Endodermal cell (in vitro differentiated cells): ENCODE results near the gene MMP28. TPM values are rescaled to one million over a fixed set of nuclear protein-coding genes. Genes with fewer than 3 reads are reported as not detected.

ENCODE experiments used
- DNase-seq: peaks from one replicate; pipeline ENCODE4 v3.0.0-alpha.2; 2017
- H3K27ac ChIP-seq: 2 replicates; pipeline ENCODE4 v1.5.1; 2013; ENCODE audit warnings: mild to moderate bottlenecking, low read depth, low read length, moderate library complexity
- H3K27me3 ChIP-seq: 2 replicates; pipeline ENCODE4 v1.6.1; 2013; ENCODE audit warnings: mild to moderate bottlenecking, low read length, moderate library complexity; ENCODE audit not compliant: insufficient read depth, control insufficient read depth, poor library complexity, severe bottlenecking
- H3K36me3 ChIP-seq: 2 replicates; pipeline ENCODE4 v1.7.0; 2013; ENCODE audit warnings: mild to moderate bottlenecking, low read length, moderate library complexity; ENCODE audit not compliant: control insufficient read depth, insufficient read depth
- H3K4me1 ChIP-seq: one replicate; pipeline ENCODE4 v1.7.0; 2013; ENCODE audit warnings: low read length; ENCODE audit not compliant: control insufficient read depth, insufficient read depth
- H3K4me3 ChIP-seq: 2 replicates; pipeline ENCODE4 v1.5.1; 2013; ENCODE audit warnings: mild to moderate bottlenecking, low read length, moderate library complexity
- H3K9ac ChIP-seq: 2 replicates; pipeline ENCODE4 v1.6.1; 2013; ENCODE audit warnings: mild to moderate bottlenecking, low read length, moderate library complexity; ENCODE audit not compliant: poor library complexity, severe bottlenecking; ENCODE audit errors: extremely low read depth
- H3K9me3 ChIP-seq: 2 replicates; pipeline ENCODE4 v1.6.1; 2013; ENCODE audit warnings: mild to moderate bottlenecking, low read length, moderate library complexity; ENCODE audit not compliant: control insufficient read depth
- H3K27ac Mint-ChIP-seq: 2 replicates; pipeline ENCODE4 v1.8.0; 2020; ENCODE audit warnings: mixed read lengths
- H3K27me3 Mint-ChIP-seq: 2 replicates; pipeline ENCODE4 v1.8.0; 2021; ENCODE audit warnings: mild to moderate bottlenecking, mixed read lengths; ENCODE audit not compliant: insufficient read depth
- H3K36me3 Mint-ChIP-seq: 2 replicates; pipeline ENCODE4 v1.8.0; 2020; ENCODE audit warnings: low read depth, mixed read lengths
- H3K4me1 Mint-ChIP-seq: 2 replicates; pipeline ENCODE4 v1.8.0; 2020; ENCODE audit warnings: mixed read lengths
- H3K4me3 Mint-ChIP-seq: 2 replicates; pipeline ENCODE4 v1.8.0; 2020; ENCODE audit warnings: mild to moderate bottlenecking, moderate library complexity, mixed read lengths
- H3K9me3 Mint-ChIP-seq: 2 replicates; pipeline ENCODE4 v1.8.0; 2020; ENCODE audit warnings: mild to moderate bottlenecking, mixed read lengths
- WGBS, 2 experiments: methylation state at CpG; one replicate each; pipeline versions ENCODE4 v1.1.5 to v1.1.7; 2013; ENCODE audit warnings: missing lambda C conversion rate in 2 of 2, mixed read lengths in 1 of 2; ENCODE audit not compliant: insufficient coverage in 1 of 2, insufficient read length in 1 of 2; 5-methylcytosine and 5-hydroxymethylcytosine counted together
- total RNA-seq, 2 donors: library from RNA; stranded (reverse); fragmentation: NEBNext Ultra II Directional in 1 of 2; extraction: Animal tissue kit (Norgen Biotek cat#: 25700) in 1 of 2; gene quantifications; 2 replicates in 1 of 2; 3 replicates in 1 of 2; pipeline ENCODE4 v1.2.1, GENCODE V29; 2021
- TF ChIP-seq, protein P1 (sequence below): fragments of 200-600 bp; sonication (generic); conservative IDR thresholded peaks from 2 replicates; pipeline ENCODE4 v1.5.0; 2021; ENCODE audit warnings: antibody characterized with exemption, mild to moderate bottlenecking

MMP28 gene
- total RNA-seq, 2 donors from 2014 or later = not detected

- Histone ChIP-seq H3K9ac (no peak overlapping the region), H3K36me3 (peaks cover 89% of the 10 kb centered on the region), H3K9me3 (no peaks in the 10 kb centered on the region), H3K27me3 (no peaks in the 10 kb centered on the region), H3K4me1 (no peaks in the 10 kb centered on the region), H3K27ac (no peak overlapping the region), H3K4me3 (no peak overlapping the region)
- DNase-seq = no peak
- no CpG with 5 or more reads among the region's 1 CpG for WGBS, 2 experiments
- H3K9me3 Mint-ChIP-seq = no peaks in the 10 kb centered on the region
- H3K4me3 Mint-ChIP-seq = no peak overlapping the region
- H3K27ac Mint-ChIP-seq = no peak overlapping the region
- H3K27me3 Mint-ChIP-seq = no peaks in the 10 kb centered on the region
- H3K4me1 Mint-ChIP-seq = no peaks in the 10 kb centered on the region
- peaks cover 82% of the 10 kb centered on the region for H3K36me3 Mint-ChIP-seq
- TF ChIP-seq, protein P1, sequence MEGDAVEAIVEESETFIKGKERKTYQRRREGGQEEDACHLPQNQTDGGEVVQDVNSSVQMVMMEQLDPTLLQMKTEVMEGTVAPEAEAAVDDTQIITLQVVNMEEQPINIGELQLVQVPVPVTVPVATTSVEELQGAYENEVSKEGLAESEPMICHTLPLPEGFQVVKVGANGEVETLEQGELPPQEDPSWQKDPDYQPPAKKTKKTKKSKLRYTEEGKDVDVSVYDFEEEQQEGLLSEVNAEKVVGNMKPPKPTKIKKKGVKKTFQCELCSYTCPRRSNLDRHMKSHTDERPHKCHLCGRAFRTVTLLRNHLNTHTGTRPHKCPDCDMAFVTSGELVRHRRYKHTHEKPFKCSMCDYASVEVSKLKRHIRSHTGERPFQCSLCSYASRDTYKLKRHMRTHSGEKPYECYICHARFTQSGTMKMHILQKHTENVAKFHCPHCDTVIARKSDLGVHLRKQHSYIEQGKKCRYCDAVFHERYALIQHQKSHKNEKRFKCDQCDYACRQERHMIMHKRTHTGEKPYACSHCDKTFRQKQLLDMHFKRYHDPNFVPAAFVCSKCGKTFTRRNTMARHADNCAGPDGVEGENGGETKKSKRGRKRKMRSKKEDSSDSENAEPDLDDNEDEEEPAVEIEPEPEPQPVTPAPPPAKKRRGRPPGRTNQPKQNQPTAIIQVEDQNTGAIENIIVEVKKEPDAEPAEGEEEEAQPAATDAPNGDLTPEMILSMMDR = no peak
Observed at GRCh38 chr17:35825206-35825605, 29.8 kb upstream of the MMP28 start.

GRCh38 chr17:35821308-35821707 is 25.9 kb upstream of the MMP28 start:
- DNase-seq = no peak
- Histone ChIP-seq H3K9ac (no peak overlapping the region), H3K4me3 (no peak overlapping the region), H3K36me3 (peaks cover 98% of the 10 kb centered on the region), H3K27me3 (no peaks in the 10 kb centered on the region), H3K9me3 (no peaks in the 10 kb centered on the region), H3K4me1 (no peaks in the 10 kb centered on the region), H3K27ac (no peak overlapping the region)
- Mint-ChIP-seq H3K27me3 (no peaks in the 10 kb centered on the region), H3K36me3 (peaks cover 79% of the 10 kb centered on the region), H3K9me3 (no peaks in the 10 kb centered on the region), H3K4me3 (no peak overlapping the region), H3K4me1 (no peaks in the 10 kb centered on the region), H3K27ac (no peak overlapping the region)
- 93% methylated on average over 2 of the region's 2 CpGs; no CpG with 5 or more reads in 1 of the 2 experiments for WGBS, 2 experiments
- TF ChIP-seq, protein P1 = no peak

GRCh38 chr17:35819455-35819854 is 24.0 kb upstream of the MMP28 start:
- no peaks in the 10 kb centered on the region for H3K27me3 ChIP-seq
- no peak for DNase-seq
- no peaks in the 10 kb centered on the region for H3K4me1 Mint-ChIP-seq
- no peak overlapping the region for H3K27ac ChIP-seq
- WGBS, 2 experiments = 100% methylated on average over 1 of the region's 1 CpG; no CpG with 5 or more reads in 1 of the 2 experiments
- H3K9me3 ChIP-seq = no peaks in the 10 kb centered on the region
- H3K4me3 Mint-ChIP-seq = no peak overlapping the region
- no peak overlapping the region for H3K27ac Mint-ChIP-seq
- H3K36me3 Mint-ChIP-seq = peaks cover 66% of the 10 kb centered on the region
- H3K36me3 ChIP-seq = peaks cover 89% of the 10 kb centered on the region
- no peaks in the 10 kb centered on the region for H3K4me1 ChIP-seq
- no peak overlapping the region for H3K9ac ChIP-seq
- no peaks in the 10 kb centered on the region for H3K9me3 Mint-ChIP-seq
- TF ChIP-seq, protein P1 = no peak
- H3K27me3 Mint-ChIP-seq = no peaks in the 10 kb centered on the region
- no peak overlapping the region for H3K4me3 ChIP-seq
